Neural progenitor cell (in vitro differentiated cells): ENCODE data around the gene ADAM10. TPM values are rescaled to one million over a fixed set of nuclear protein-coding genes. Genes with fewer than 3 reads are reported as not detected.

ENCODE experiments used
- DNase-seq: peaks from one replicate; pipeline ENCODE4 v3.0.0-alpha.2; 2016; ENCODE audit warnings: low spot score
- H2AFZ ChIP-seq: fragments of 200-600 bp; sonication (generic); replicated peaks from 2 replicates; pipeline ENCODE4 v1.6.1; 2016; ENCODE audit warnings: antibody characterized with exemption
- H3F3A ChIP-seq: fragments of 200-600 bp; sonication (generic); 2 replicates; pipeline ENCODE4 v1.6.1; 2016; ENCODE audit warnings: antibody characterized with exemption, low read depth
- H3K27ac ChIP-seq: fragments of 200-600 bp; sonication (generic); 2 replicates; pipeline ENCODE4 v1.5.1; 2016; ENCODE audit warnings: mild to moderate bottlenecking
- H3K27me3 ChIP-seq: fragments of 200-600 bp; sonication (generic); 2 replicates; pipeline ENCODE4 v1.6.1; 2016; ENCODE audit warnings: mild to moderate bottlenecking, moderate library complexity
- H3K36me3 ChIP-seq: fragments of 200-600 bp; sonication (generic); 2 replicates; pipeline ENCODE4 v1.5.1; 2016
- H3K4me1 ChIP-seq: fragments of 200-600 bp; sonication (generic); 2 replicates; pipeline ENCODE4 v1.6.1; 2016; ENCODE audit warnings: mixed run types
- H3K4me2 ChIP-seq: fragments of 200-600 bp; sonication (generic); 2 replicates; pipeline ENCODE4 v1.6.1; 2016
- H3K4me3 ChIP-seq: fragments of 200-600 bp; sonication (generic); 2 replicates; pipeline ENCODE4 v1.5.1; 2016
- H3K79me2 ChIP-seq: fragments of 200-600 bp; sonication (generic); 2 replicates; pipeline ENCODE4 v1.6.1; 2016; ENCODE audit warnings: low read depth
- H3K9ac ChIP-seq: fragments of 200-600 bp; sonication (generic); 2 replicates; pipeline ENCODE4 v1.6.1; 2016
- H3K9me3 ChIP-seq: fragments of 200-600 bp; sonication (generic); 2 replicates; pipeline ENCODE4 v1.5.1; 2016; ENCODE audit warnings: low read depth
- H4K20me1 ChIP-seq: fragments of 200-600 bp; sonication (generic); 2 replicates; pipeline ENCODE4 v1.6.1; 2016; ENCODE audit warnings: low read depth
- H3K27ac Mint-ChIP-seq: 3 replicates; pipeline ENCODE4 v1.8.0; 2021; ENCODE audit warnings: mixed read lengths
- H3K27me3 Mint-ChIP-seq: 2 replicates; pipeline ENCODE4 v1.8.0; 2022; ENCODE audit warnings: low read depth, mild to moderate bottlenecking, inconsistent platforms, moderate library complexity, mixed read lengths; ENCODE audit not compliant: insufficient read depth
- H3K36me3 Mint-ChIP-seq: 3 replicates; pipeline ENCODE4 v1.8.0; 2021; ENCODE audit warnings: mixed read lengths
- H3K4me1 Mint-ChIP-seq: 3 replicates; pipeline ENCODE4 v1.8.0; 2021; ENCODE audit warnings: mixed read lengths
- H3K4me3 Mint-ChIP-seq: 3 replicates; pipeline ENCODE4 v1.8.0; 2021; ENCODE audit warnings: mild to moderate bottlenecking, moderate library complexity, mixed read lengths
- H3K9me3 Mint-ChIP-seq: 3 replicates; pipeline ENCODE4 v1.8.0; 2020; ENCODE audit warnings: mixed read lengths
- CTCF ChIP-seq: fragments of 200-600 bp; sonication (generic); IDR thresholded peaks from 2 replicates; pipeline ENCODE4 v1.5.1; 2017; ENCODE audit warnings: antibody characterized with exemption, mild to moderate bottlenecking
- EZH2 ChIP-seq: fragments of 200-600 bp; sonication (generic); IDR thresholded peaks from 2 replicates; pipeline ENCODE4 v1.6.1; 2017; ENCODE audit warnings: antibody characterized with exemption, mild to moderate bottlenecking, moderate library complexity
- EZH2phosphoT487 ChIP-seq: fragments of 200-600 bp; sonication (generic); IDR thresholded peaks from 2 replicates; pipeline ENCODE4 v1.6.1; 2017; ENCODE audit warnings: antibody characterized with exemption
- total RNA-seq: library from RNA; depleted of rRNA; stranded (reverse); fragments of >200 nt; gene quantifications from 2 replicates; pipeline ENCODE4 v1.2.3, GENCODE V29; 2015; ENCODE audit warnings: low replicate concordance

Gene ADAM10
- total RNA-seq, 1 donor from 2014 or later: 153 TPM

GRCh38 chr15:58676766-58677165 is 72.7 kb downstream of the ADAM10 start:
- Mint-ChIP-seq H3K4me1 (peaks cover 3% of the 10 kb centered on the region), H3K36me3 (peaks cover 4% of the 10 kb centered on the region), H3K27ac (no peak overlapping the region), H3K4me3 (no peak overlapping the region), H3K27me3 (no peaks in the 10 kb centered on the region), H3K9me3 (no peaks in the 10 kb centered on the region)
- TF ChIP-seq CTCF (no peak), EZH2 (no peak), EZH2phosphoT487 (no peak)
- Histone ChIP-seq H3K4me2 (no peak overlapping the region), H3K9me3 (no peaks in the 10 kb centered on the region), H3K9ac (no peak overlapping the region), H3K36me3 (peaks cover 3% of the 10 kb centered on the region), H3F3A (no peaks in the 10 kb centered on the region), H2AFZ (no peak overlapping the region), H3K4me1 (no peaks in the 10 kb centered on the region), H3K4me3 (no peak overlapping the region), H3K27me3 (no peaks in the 10 kb centered on the region), H3K27ac (no peak overlapping the region), H4K20me1 (peaks cover 9% of the 10 kb centered on the region), H3K79me2 (peaks cover 16% of the 10 kb centered on the region)
- no peak for DNase-seq

GRCh38 chr15:58671186-58671585 is 78.3 kb downstream of the ADAM10 start:
- H3K36me3 Mint-ChIP-seq: peaks cover 4% of the 10 kb centered on the region
- H3K9me3 Mint-ChIP-seq: no peaks in the 10 kb centered on the region
- H3K27ac Mint-ChIP-seq: no peak overlapping the region
- peaks cover 4% of the 10 kb centered on the region for H4K20me1 ChIP-seq
- TF ChIP-seq EZH2 (no peak), EZH2phosphoT487 (no peak), CTCF (no peak)
- H3K36me3 ChIP-seq: peaks cover 3% of the 10 kb centered on the region
- DNase-seq: no peak
- H3K4me1 Mint-ChIP-seq: peaks cover 8% of the 10 kb centered on the region
- no peak overlapping the region for H3K9ac ChIP-seq
- H2AFZ ChIP-seq: no peak overlapping the region
- no peaks in the 10 kb centered on the region for H3K27me3 ChIP-seq
- H3K4me1 ChIP-seq: peaks cover 22% of the 10 kb centered on the region
- no peaks in the 10 kb centered on the region for H3K27me3 Mint-ChIP-seq
- H3K9me3 ChIP-seq: no peaks in the 10 kb centered on the region
- no peaks in the 10 kb centered on the region for H3K79me2 ChIP-seq
- no peak overlapping the region for H3K4me3 Mint-ChIP-seq
- no peak overlapping the region for H3K4me3 ChIP-seq
- no peak overlapping the region for H3K4me2 ChIP-seq
- H3K27ac ChIP-seq: no peak overlapping the region
- no peaks in the 10 kb centered on the region for H3F3A ChIP-seq

GRCh38 chr15:58669108-58669507 is 80.4 kb downstream of the ADAM10 start:
- no peaks in the 10 kb centered on the region for H3F3A ChIP-seq
- H3K4me2 ChIP-seq: no peak overlapping the region
- H3K9me3 ChIP-seq: no peaks in the 10 kb centered on the region
- no peak for DNase-seq
- peaks cover 4% of the 10 kb centered on the region for H4K20me1 ChIP-seq
- Mint-ChIP-seq H3K27me3 (no peaks in the 10 kb centered on the region), H3K36me3 (peaks cover 14% of the 10 kb centered on the region), H3K4me1 (peaks cover 8% of the 10 kb centered on the region), H3K4me3 (no peak overlapping the region), H3K9me3 (no peaks in the 10 kb centered on the region), H3K27ac (no peak overlapping the region)
- H3K36me3 ChIP-seq: peaks cover 4% of the 10 kb centered on the region
- no peak overlapping the region for H3K27ac ChIP-seq
- no peak overlapping the region for H2AFZ ChIP-seq
- H3K79me2 ChIP-seq: no peaks in the 10 kb centered on the region
- TF ChIP-seq EZH2phosphoT487 (no peak), EZH2 (no peak), CTCF (no peak)
- H3K27me3 ChIP-seq: no peaks in the 10 kb centered on the region
- peaks cover 22% of the 10 kb centered on the region for H3K4me1 ChIP-seq
- H3K9ac ChIP-seq: no peak overlapping the region
- H3K4me3 ChIP-seq: no peak overlapping the region

- H3K4me1 Mint-ChIP-seq: peaks cover 5% of the 10 kb centered on the region
- no peak for DNase-seq
- Histone ChIP-seq H3K27me3 (no peaks in the 10 kb centered on the region), H3K4me1 (peaks cover 22% of the 10 kb centered on the region), H3K79me2 (no peaks in the 10 kb centered on the region), H2AFZ (no peak overlapping the region), H3K36me3 (peaks cover 7% of the 10 kb centered on the region), H3K9me3 (no peaks in the 10 kb centered on the region), H3F3A (no peaks in the 10 kb centered on the region), H3K9ac (no peak overlapping the region), H3K27ac (no peak overlapping the region), H4K20me1 (no peaks in the 10 kb centered on the region), H3K4me3 (no peak overlapping the region), H3K4me2 (no peak overlapping the region)
- no peak overlapping the region for H3K4me3 Mint-ChIP-seq
- TF ChIP-seq CTCF (no peak), EZH2phosphoT487 (no peak), EZH2 (no peak)
- no peaks in the 10 kb centered on the region for H3K27me3 Mint-ChIP-seq
- peaks cover 27% of the 10 kb centered on the region for H3K36me3 Mint-ChIP-seq
- H3K9me3 Mint-ChIP-seq: no peaks in the 10 kb centered on the region
- no peak overlapping the region for H3K27ac Mint-ChIP-seq
These were observed 82.5 kb downstream of the ADAM10 start for GRCh38 chr15:58666957-58667356.
